B cell (primary cell): ENCODE results near the gene SENP3. TPM values are rescaled to one million over a fixed set of nuclear protein-coding genes. Genes with fewer than 3 reads are reported as not detected.

ENCODE experiments used
- ATAC-seq: fragments of 200-7000 bp; cut with Tn5 transposase; one replicate; pipeline ENCODE4 v1.10.0; 2021; ENCODE audit warnings: low read depth, mild to moderate bottlenecking, moderate number of reproducible peaks, moderate library complexity
- CTCF ChIA-PET: fragments of 350-600 bp; sonication (Branson Sonifier 250); formaldehyde crosslinking; loops from one replicate; lab custom pipeline; 2021; ENCODE audit warnings: antibody characterized with exemption, inconsistent platforms; lab: Charles Lee
- POLR2A ChIA-PET: fragments of 350-600 bp; sonication (Branson Sonifier 250); formaldehyde crosslinking; loops from one replicate; lab custom pipeline; 2021; ENCODE audit warnings: antibody characterized with exemption; lab: Charles Lee
- DNase-seq: peaks from one replicate; pipeline ENCODE4 v3.0.0; 2013
- H2AFZ ChIP-seq: 2 replicates; pipeline ENCODE4 v1.6.1; 2012; ENCODE audit warnings: mild to moderate bottlenecking, low read depth, low read length; ENCODE audit not compliant: insufficient read depth, poor library complexity, severe bottlenecking
- H3K27ac ChIP-seq, 2 donors: 1 replicate in 1 of 2; 2 replicates in 1 of 2; pipeline ENCODE4 v1.5.1; 2012 to 2013; ENCODE audit warnings: low read length in 2 of 2, mild to moderate bottlenecking in 2 of 2, moderate library complexity in 1 of 2
- H3K27me3 ChIP-seq, 4 experiments: fragments of 200-600 bp in 1 of 4; sonication (generic) in 1 of 4; replicated peaks in 1 of 4; 1 replicate in 2 of 4; 2 replicates in 2 of 4; pipeline versions ENCODE4 v1.6.1 to v1.7.0; 2013 to 2016; ENCODE audit warnings: low read length in 3 of 4, mild to moderate bottlenecking in 2 of 4, mixed read lengths in 1 of 4, moderate library complexity in 1 of 4; ENCODE audit not compliant: insufficient read depth in 4 of 4, control insufficient read depth in 3 of 4; ENCODE audit errors: control extremely low read depth in 1 of 4
- H3K36me3 ChIP-seq, 2 experiments: replicated peaks in 1 of 2; 1 replicate in 1 of 2; 2 replicates in 1 of 2; pipeline versions ENCODE4 v1.6.1 to v1.7.1; 2013; ENCODE audit warnings: low read length in 1 of 2; ENCODE audit not compliant: insufficient read depth in 2 of 2, control insufficient read depth in 1 of 2; ENCODE audit errors: control extremely low read depth in 1 of 2, extremely low read depth in 1 of 2
- H3K4me1 ChIP-seq, 2 donors: fragments of 200-600 bp in 1 of 2; sonication (generic) in 1 of 2; 1 replicate in 1 of 2; 2 replicates in 1 of 2; pipeline versions ENCODE4 v1.5.1 to v1.6.1; 2013 to 2017; ENCODE audit warnings: low read length in 2 of 2; ENCODE audit not compliant: control insufficient read depth in 2 of 2, insufficient read depth in 2 of 2
- H3K4me2 ChIP-seq: replicated peaks from 2 replicates; pipeline ENCODE3; 2012; ENCODE audit warnings: mild to moderate bottlenecking, low read depth, low read length; ENCODE audit not compliant: poor library complexity, severe bottlenecking
- H3K4me3 ChIP-seq, 5 experiments: fragments of 200-600 bp in 1 of 5; sonication (generic) in 1 of 5; 1 replicate in 3 of 5; 2 replicates in 2 of 5; pipeline versions ENCODE4 v1.5.1 to v1.7.0; 2011 to 2016; ENCODE audit warnings: low read length in 4 of 5, mild to moderate bottlenecking in 4 of 5, low read depth in 2 of 5, control low read depth in 1 of 5, moderate library complexity in 1 of 5; ENCODE audit not compliant: insufficient read depth in 1 of 5; ENCODE audit errors: control extremely low read depth in 1 of 5, extremely low read depth in 1 of 5
- H3K79me2 ChIP-seq: fragments of 200-600 bp; sonication (generic); one replicate; pipeline ENCODE4 v1.6.0; 2016; ENCODE audit warnings: low read length; ENCODE audit not compliant: control insufficient read depth, insufficient read depth
- H3K9ac ChIP-seq: fragments of 200-600 bp; sonication (generic); 2 replicates; pipeline ENCODE4 v1.6.1; 2017; ENCODE audit warnings: mild to moderate bottlenecking, low read length, moderate library complexity
- H3K9me3 ChIP-seq, 3 donors: one replicate each; pipeline versions ENCODE4 v1.6.1 to v1.7.1; 2013; ENCODE audit warnings: low read length in 2 of 3; ENCODE audit not compliant: control insufficient read depth in 2 of 3, insufficient read depth in 1 of 3; ENCODE audit errors: control extremely low read depth in 1 of 3
- H4K20me1 ChIP-seq: 2 replicates; pipeline ENCODE4 v1.6.0; 2012; ENCODE audit warnings: mild to moderate bottlenecking, low read length; ENCODE audit not compliant: insufficient read depth, control insufficient read depth, poor library complexity, severe bottlenecking
- H3K27ac Mint-ChIP-seq: one replicate; pipeline ENCODE4 v1.8.0; 2021; ENCODE audit warnings: mixed read lengths
- H3K27me3 Mint-ChIP-seq: one replicate; pipeline ENCODE4 v1.8.0; 2021; ENCODE audit warnings: mixed read lengths
- H3K4me1 Mint-ChIP-seq: one replicate; pipeline ENCODE4 v1.8.0; 2021; ENCODE audit warnings: mixed read lengths
- H3K4me3 Mint-ChIP-seq: one replicate; pipeline ENCODE4 v1.8.0; 2021; ENCODE audit warnings: mixed read lengths
- H3K9me3 Mint-ChIP-seq: one replicate; pipeline ENCODE4 v1.8.0; 2022; ENCODE audit warnings: mixed read lengths; ENCODE audit not compliant: insufficient read depth
- CTCF ChIP-seq: fragments of 200-600 bp; IDR thresholded peaks from one replicate; pipeline ENCODE4 v1.8.0; 2022; ENCODE audit warnings: antibody characterized with exemption, mild to moderate bottlenecking
- EZH2 ChIP-seq: IDR thresholded peaks from 2 replicates; pipeline ENCODE4 v1.6.1; 2012; ENCODE audit warnings: borderline replicate concordance, low read depth, mild to moderate bottlenecking, moderate library complexity, low read length; ENCODE audit not compliant: insufficient read depth, poor library complexity, severe bottlenecking
- WGBS: methylation state at CpG from one replicate; pipeline ENCODE4 v1.1.5; 2013; ENCODE audit warnings: missing lambda C conversion rate; ENCODE audit not compliant: insufficient coverage; 5-methylcytosine and 5-hydroxymethylcytosine counted together
- intact Hi-C: fragments of 100-400 bp; cut with micrococcal nuclease; formaldehyde crosslinking; loops from one replicate; pipeline ENCODE4 v1.10.0; 2022
- polyA plus RNA-seq: library from polyadenylated mRNA; depleted of rRNA; stranded (reverse); fragments of >200 nt; gene quantifications from 2 replicates; pipeline ENCODE4 v1.2.3, GENCODE V29; 2012
- total RNA-seq, 2 donors: library from RNA; stranded (reverse); fragments of 120-200 nt in 1 of 2; gene quantifications; 1 replicate in 1 of 2; 2 replicates in 1 of 2; pipeline versions ENCODE4 v1.2.3 to v1.2.4, GENCODE V29; 2013 to 2022

Gene SENP3
- total and polyA plus RNA-seq, 2 donors (not counting 1 experiment from before 2014, with no cell fraction given): 45.1 to 57.1 TPM

- Histone ChIP-seq H2AFZ (no peak overlapping the region), H3K4me3 (no peak overlapping the region), H3K9me3 (no peaks in the 10 kb centered on the region), H3K27ac (no peak overlapping the region), H3K9ac (no peak overlapping the region), H3K36me3 (peaks cover 22 to 60% of the 10 kb centered on the region in 2 experiments), H3K4me2 (no peak overlapping the region), H3K27me3 (no peaks in the 10 kb centered on the region), H3K4me1 (peaks cover 43 to 58% of the 10 kb centered on the region in 2 donors), H4K20me1 (peaks cover 61% of the 10 kb centered on the region), H3K79me2 (peaks cover 44% of the 10 kb centered on the region)
- intact Hi-C loops: loop anchor here (10.0 kb wide), 1 partner anchor 561 kb away; the partner anchor contains the start of gene RNASEK
- no peak overlapping the region for H3K27ac Mint-ChIP-seq
- no peaks in the 10 kb centered on the region for H3K27me3 Mint-ChIP-seq
- ATAC-seq (no peak), DNase-seq (no peak)
- ChIA-PET POLR2A (interaction anchor here (0.7 kb wide), 1 partner anchor 112 kb away, joined by 3 read pairs; the partner anchor contains the start of gene TP53), CTCF (interaction anchor here (0.6 to 4.9 kb wide), 7 partner anchors 8 to 85 kb away, joined by 3 to 21 read pairs (median 4); partner anchors contain the start of genes SENP3 and SOX15)
- no peaks in the 10 kb centered on the region for H3K9me3 Mint-ChIP-seq
- WGBS: 90% methylated on average over 7 of the region's 7 CpGs
- peaks cover 76% of the 10 kb centered on the region for H3K4me1 Mint-ChIP-seq
- TF ChIP-seq CTCF (no peak), EZH2 (no peak)
- H3K4me3 Mint-ChIP-seq: no peak overlapping the region
Measured at GRCh38 chr17:7575959-7576358, 14.2 kb downstream of the SENP3 start.

- DNase-seq (no peak), ATAC-seq (no peak)
- peaks cover 46 to 60% of the 10 kb centered on the region in 2 donors for H3K4me1 ChIP-seq
- no peaks in the 10 kb centered on the region for H3K9me3 Mint-ChIP-seq
- no peaks in the 10 kb centered on the region for H3K9me3 ChIP-seq
- H3K4me2 ChIP-seq: no peak overlapping the region
- ChIA-PET CTCF (interaction anchor here (1.2 to 4.9 kb wide), 5 partner anchors 11 to 62 kb away, joined by 4 to 19 read pairs (median 6); partner anchors contain the start of gene SOX15), POLR2A (interaction anchor here (0.7 kb wide), 1 partner anchor 111 kb away, joined by 3 read pairs; the partner anchor contains the start of gene TP53)
- no peak overlapping the region for H2AFZ ChIP-seq
- peaks cover 45% of the 10 kb centered on the region for H3K79me2 ChIP-seq
- no peak overlapping the region for H3K27ac Mint-ChIP-seq
- no peak overlapping the region for H3K9ac ChIP-seq
- no peaks in the 10 kb centered on the region for H3K27me3 Mint-ChIP-seq
- no peak overlapping the region for H3K4me3 Mint-ChIP-seq
- no peak overlapping the region for H3K27ac ChIP-seq
- peaks cover 61% of the 10 kb centered on the region for H4K20me1 ChIP-seq
- intact Hi-C loops: loop anchor here (10.0 kb wide), 1 partner anchor 562 kb away; the partner anchor contains the start of gene RNASEK
- peaks cover 22 to 58% of the 10 kb centered on the region in 2 experiments for H3K36me3 ChIP-seq
- no peak for TF ChIP-seq CTCF
- WGBS: 94% methylated on average over 14 of the region's 14 CpGs
- H3K4me3 ChIP-seq: no peak overlapping the region
- peaks cover 79% of the 10 kb centered on the region for H3K4me1 Mint-ChIP-seq
- H3K27me3 ChIP-seq: no peaks in the 10 kb centered on the region
Measured at GRCh38 chr17:7576432-7576937, 14.8 kb downstream of the SENP3 start.
